ENCODE measurements around the gene FUOM. TPM values are rescaled to one million over a fixed set of nuclear protein-coding genes. Genes with fewer than 3 reads are reported as not detected.
"Not testable (repeated sequence)": the region's sequence is repeated elsewhere in the genome, so short reads cannot be mapped to it uniquely, and the experiment has no call there.

FUOM gene
- total RNA-seq, 4 donors from 2014 or later: 2.6 to 13.8 (median 2.9) TPM; not detected in 1

DNA sequence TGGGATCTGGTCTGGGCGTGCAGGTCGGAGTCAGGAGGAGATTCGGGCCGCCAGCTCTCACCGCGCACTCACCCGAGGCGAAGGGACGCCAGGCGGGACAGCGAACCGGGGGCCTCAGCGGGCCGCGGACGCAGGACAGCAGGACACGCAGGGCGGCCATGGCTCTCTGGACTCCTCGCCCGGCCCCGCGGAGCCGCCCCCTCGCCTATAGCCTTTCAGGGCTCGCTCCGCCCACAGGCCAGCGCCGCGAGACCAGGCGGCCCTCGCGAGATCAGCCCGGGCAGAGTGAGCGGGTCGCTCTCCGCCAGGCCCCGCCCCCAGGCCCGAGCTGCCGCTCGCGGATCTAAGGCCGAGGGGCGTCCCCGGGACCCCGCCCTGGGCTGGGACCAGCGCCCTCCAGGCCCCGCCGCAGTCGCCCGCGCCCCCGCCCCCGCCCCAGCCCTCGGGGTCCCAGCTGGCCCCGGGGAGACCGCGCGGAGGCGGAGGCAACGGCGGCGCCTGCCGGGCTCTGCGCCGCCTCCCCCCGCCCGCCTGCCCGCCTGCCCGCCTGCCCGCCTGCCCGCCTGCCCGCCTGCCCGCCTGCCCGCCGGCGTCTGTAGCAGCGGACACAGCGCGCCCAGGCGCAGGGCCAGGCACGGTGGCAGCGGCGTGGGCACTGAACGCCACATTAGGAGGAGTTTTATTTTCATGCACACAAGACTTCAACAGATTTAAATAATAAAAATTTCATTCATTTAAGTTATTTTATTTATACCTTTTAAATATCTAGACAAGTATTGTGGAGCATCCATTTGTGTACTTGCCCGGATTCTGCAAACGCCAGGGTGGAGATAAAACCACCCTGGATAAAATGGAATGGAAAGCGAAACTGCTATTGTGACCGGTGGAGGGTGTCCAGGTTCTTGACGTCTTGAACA, 15.6 kb upstream of the FUOM start, which contains the start of gene ECHS1:
TSS of gene ECHS1 (minus strand) at position 181 of the 917 bp plus-strand sequence. CDS start at position 160, 21 bp downstream.
- peak; percentile 94 to 97 for DNase-seq
- peak within 1 kb of the TSS; percentile 90 to 93 for H3K4me3 ChIP-seq
- TF ChIP-seq POLR2A (IDR thresholded peaks at IDR 0.05): peak in 1 of 2 donors; percentile 73
- TF ChIP-seq, protein P1, sequence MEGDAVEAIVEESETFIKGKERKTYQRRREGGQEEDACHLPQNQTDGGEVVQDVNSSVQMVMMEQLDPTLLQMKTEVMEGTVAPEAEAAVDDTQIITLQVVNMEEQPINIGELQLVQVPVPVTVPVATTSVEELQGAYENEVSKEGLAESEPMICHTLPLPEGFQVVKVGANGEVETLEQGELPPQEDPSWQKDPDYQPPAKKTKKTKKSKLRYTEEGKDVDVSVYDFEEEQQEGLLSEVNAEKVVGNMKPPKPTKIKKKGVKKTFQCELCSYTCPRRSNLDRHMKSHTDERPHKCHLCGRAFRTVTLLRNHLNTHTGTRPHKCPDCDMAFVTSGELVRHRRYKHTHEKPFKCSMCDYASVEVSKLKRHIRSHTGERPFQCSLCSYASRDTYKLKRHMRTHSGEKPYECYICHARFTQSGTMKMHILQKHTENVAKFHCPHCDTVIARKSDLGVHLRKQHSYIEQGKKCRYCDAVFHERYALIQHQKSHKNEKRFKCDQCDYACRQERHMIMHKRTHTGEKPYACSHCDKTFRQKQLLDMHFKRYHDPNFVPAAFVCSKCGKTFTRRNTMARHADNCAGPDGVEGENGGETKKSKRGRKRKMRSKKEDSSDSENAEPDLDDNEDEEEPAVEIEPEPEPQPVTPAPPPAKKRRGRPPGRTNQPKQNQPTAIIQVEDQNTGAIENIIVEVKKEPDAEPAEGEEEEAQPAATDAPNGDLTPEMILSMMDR (IDR thresholded peaks at IDR 0.05): no peak
- H3K4me1 ChIP-seq: peaks cover 0 to 4% of the 10 kb centered on the region in 2 donors
- intact Hi-C loops (cut with DNase I; ENCODE audit: low total_unique reads): no loop called here
- H3K9me3 ChIP-seq: no peaks in the 10 kb centered on the region
- H3K27ac ChIP-seq: peak within 1 kb of the TSS; percentile 82 to 91
- no peaks in the 10 kb centered on the region for H3K27me3 ChIP-seq
- H3K36me3 ChIP-seq: no peaks in the 10 kb centered on the region

DNA sequence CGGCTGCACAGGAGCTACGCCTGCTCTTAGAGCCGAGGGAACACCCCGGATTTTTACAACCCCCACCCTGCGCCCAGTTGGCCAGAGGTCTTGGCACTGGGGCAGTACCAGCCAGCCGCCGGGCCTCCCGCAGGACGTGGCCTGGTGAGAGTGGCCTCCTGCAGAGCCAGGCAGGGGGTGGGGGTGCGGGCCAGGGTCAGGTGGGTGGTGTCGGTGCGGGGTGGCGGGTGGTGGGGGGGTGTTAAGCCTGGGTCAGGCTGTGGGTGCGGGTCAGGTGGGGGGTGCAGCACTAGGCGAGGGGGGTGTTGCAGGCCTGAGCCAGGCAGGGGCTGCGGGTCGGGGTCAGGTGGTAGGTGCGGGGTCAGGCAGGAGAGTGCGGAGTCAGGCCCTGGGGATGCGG, 14.7 kb upstream of the FUOM start:
- TF ChIP-seq, protein P1 (IDR thresholded peaks at IDR 0.05): no peak
- no peak for TF ChIP-seq POLR2A (IDR thresholded peaks at IDR 0.05)
- no peaks in the 10 kb centered on the region for H3K27me3 ChIP-seq
- H3K4me1 ChIP-seq: no peaks in the 10 kb centered on the region
- intact Hi-C loops (cut with DNase I; ENCODE audit: low total_unique reads): no loop called here
- H3K4me3 ChIP-seq: peak overlapping the region; percentile 90 to 93
- no peaks in the 10 kb centered on the region for H3K9me3 ChIP-seq
- H3K36me3 ChIP-seq: no peaks in the 10 kb centered on the region
- peak overlapping the region in 1 of 2 donors; percentile 91 for H3K27ac ChIP-seq
- peak in 1 of 2 donors; percentile 31 for DNase-seq

DNA sequence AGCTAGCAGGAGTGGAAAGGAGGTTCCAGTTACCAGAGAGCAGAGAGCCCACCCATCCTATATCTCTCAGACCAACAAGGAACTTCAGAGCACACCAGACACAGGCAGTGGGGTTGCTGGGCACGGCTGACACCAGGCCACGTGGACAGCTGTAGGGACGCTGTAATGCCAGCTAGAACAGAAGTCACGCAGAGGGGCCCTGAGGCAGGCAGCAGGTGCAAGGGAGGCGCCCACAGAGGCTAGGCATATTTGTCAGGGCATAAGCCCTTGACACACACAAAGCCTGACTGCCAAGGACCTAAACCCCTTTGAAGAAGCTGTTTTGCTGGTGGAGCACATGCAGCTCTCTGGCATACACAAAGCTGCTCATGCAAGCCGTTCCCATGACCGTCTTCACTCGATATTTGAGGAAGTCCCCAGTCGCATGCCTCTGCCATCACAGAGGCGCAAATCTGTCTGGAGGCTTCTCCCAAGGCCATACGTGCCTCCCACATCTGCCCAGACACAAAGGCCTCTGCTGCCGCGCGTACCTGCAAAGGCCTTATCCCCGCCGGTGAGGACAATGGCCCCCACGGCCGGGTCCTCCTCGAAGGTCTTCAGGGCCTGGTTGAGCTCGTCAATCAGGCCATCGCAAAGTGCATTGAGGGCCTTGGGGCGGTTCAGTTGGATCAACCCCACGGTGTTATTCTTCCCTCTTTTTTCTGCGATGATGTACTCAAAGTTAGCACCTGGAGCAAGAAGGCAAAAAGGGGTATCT, 12.4 kb upstream of the FUOM start:
- intact Hi-C loops (cut with DNase I; ENCODE audit: low total_unique reads): no loop called here
- H3K4me3 ChIP-seq: no peak overlapping the region
- no peaks in the 10 kb centered on the region for H3K36me3 ChIP-seq
- no peak for TF ChIP-seq POLR2A (IDR thresholded peaks at IDR 0.05)
- TF ChIP-seq, protein P1 (IDR thresholded peaks at IDR 0.05): no peak
- no peak overlapping the region for H3K27ac ChIP-seq
- H3K4me1 ChIP-seq: no peaks in the 10 kb centered on the region
- no peaks in the 10 kb centered on the region for H3K9me3 ChIP-seq
- no peaks in the 10 kb centered on the region for H3K27me3 ChIP-seq
- DNase-seq: no peak

DNA sequence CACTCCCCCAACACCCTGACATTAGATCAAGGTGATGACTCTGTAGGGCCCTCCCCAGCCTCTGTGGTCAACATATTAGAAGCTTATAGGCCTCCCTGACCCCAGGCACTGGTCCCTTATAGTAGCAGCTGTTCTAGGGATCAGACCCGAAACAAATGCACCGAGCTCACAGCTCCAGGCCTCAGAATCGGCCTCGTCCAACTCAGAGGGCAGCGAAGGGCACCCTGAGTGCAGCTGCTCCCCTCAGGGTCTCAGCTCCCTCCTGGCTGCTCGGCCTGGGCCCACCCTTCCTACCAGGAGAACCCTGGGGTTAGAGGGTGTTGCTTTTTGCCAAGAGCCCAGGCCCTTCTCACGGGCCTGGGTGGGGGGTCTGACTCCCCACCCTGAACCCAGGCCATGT, 10.3 kb upstream of the FUOM start:
- Histone ChIP-seq H3K27ac (no peak overlapping the region), H3K4me1 (no peaks in the 10 kb centered on the region)

DNA sequence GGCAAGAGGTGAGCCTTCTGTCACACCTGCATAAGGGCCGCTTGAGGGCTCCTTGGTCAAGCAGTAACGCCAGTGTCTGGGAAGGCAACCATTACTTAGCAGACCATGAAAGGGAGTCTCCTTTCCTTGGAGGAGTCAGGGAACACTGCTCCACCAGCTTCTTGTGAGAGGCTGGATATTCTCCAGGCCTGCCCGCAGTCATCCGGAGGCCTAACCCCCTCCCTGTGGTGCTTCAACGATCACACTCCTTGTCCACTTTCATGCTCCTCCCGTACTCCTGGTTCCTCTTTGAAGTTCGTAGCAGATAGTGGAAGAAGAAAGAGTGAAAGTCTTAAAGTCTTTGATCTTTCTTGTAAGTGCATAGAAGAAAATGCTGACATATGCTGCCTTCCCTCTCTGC, 9.6 kb upstream of the FUOM start:
- H3K4me3 ChIP-seq; H3K27ac ChIP-seq; intact Hi-C loops (cut with DNase I; ENCODE audit: low total_unique reads); H3K4me1 ChIP-seq; H3K27me3 ChIP-seq; H3K9me3 ChIP-seq; DNase-seq; H3K36me3 ChIP-seq: not testable (repeated sequence)

More for the DNA sequence above, 10.3 kb upstream of the FUOM start:
- TF ChIP-seq, protein P1 (IDR thresholded peaks at IDR 0.05): no peak
- no peak for TF ChIP-seq POLR2A (IDR thresholded peaks at IDR 0.05)
- intact Hi-C loops (cut with DNase I; ENCODE audit: low total_unique reads): no loop called here
- Histone ChIP-seq H3K27me3 (no peaks in the 10 kb centered on the region), H3K9me3 (no peaks in the 10 kb centered on the region), H3K36me3 (no peaks in the 10 kb centered on the region), H3K4me3 (no peak overlapping the region)
- DNase-seq: no peak

Measured in uterus (tissue), 4 donors.